Vein endothelial cell (primary cell): ENCODE data around the gene SRSF2. TPM values are rescaled to one million over a fixed set of nuclear protein-coding genes. Genes with fewer than 3 reads are reported as not detected.

Experiments
- small RNA-seq: library from RNA; depleted of rRNA; stranded (forward); fragments of <200 nt; gene quantifications from one replicate; pipeline ENCODE3, GENCODE V24; 2012
- total RNA-seq: library from RNA; depleted of rRNA; stranded (reverse); fragments of >200 nt; gene quantifications from 2 replicates; pipeline ENCODE4 v1.2.3, GENCODE V29; 2012

Gene SRSF2
- 187 and 236 TPM in 2 replicates for total RNA-seq

GRCh38 chr17:76737082-76737675, at the start of gene SRSF2:
SRSF2 (minus strand) TSS chr17:76737331; CDS start chr17:76737160, 171 bp downstream.

GRCh38 chr17:76737676-76738467, 741 bp upstream of the SRSF2 start, which contains the start of gene MFSD11:
MFSD11 (plus strand) TSS chr17:76738119; CDS start chr17:76738353, 234 bp downstream.

GRCh38 chr17:76726776-76727718, 10.1 kb downstream of the SRSF2 start, which contains the start of gene METTL23:
METTL23 (plus strand) TSS chr17:76726839; CDS start chr17:76729711, 2,872 bp downstream.

GRCh38 chr17:76726231-76726775, 10.8 kb downstream of the SRSF2 start, which contains the start of gene JMJD6:
JMJD6 (minus strand) TSS chr17:76726606; CDS start chr17:76726475, 131 bp downstream.

GRCh38 chr17:76710863-76711611, 26.1 kb downstream of the SRSF2 start, which contains the start of gene MXRA7:
MXRA7 (minus strand) TSS chr17:76710965; CDS start chr17:76710946, 19 bp downstream.

Small RNA genes lying within 50 kb of the gene (small RNA-seq; reads per million reads assigned to genes)
- not detected for gene AC005837.3
- not detected for gene RF02271
- gene RNU6-97P, result not detected
- 0.13 reads per million for gene RNY4P36

Other genes with a start within 250 kb of the SRSF2 start
- 18.0 and 29.7 TPM in 2 replicates for gene RHBDF2, start 235.9 kb downstream of the SRSF2 start, total RNA-seq
- 0.38 and 0.65 TPM in 2 replicates for gene CYGB, start 199.6 kb downstream of the SRSF2 start, total RNA-seq
- under 0.01 TPM in 1 of 2 replicates, not detected in the other for gene PRCD, start 197.3 kb downstream of the SRSF2 start, total RNA-seq
- gene ST6GALNAC2, start 151.5 kb downstream of the SRSF2 start, total RNA-seq, result under 0.01 and 0.10 TPM in 2 replicates
- not detected in 2 replicates for gene ST6GALNAC1, start 93.6 kb downstream of the SRSF2 start, total RNA-seq
- 142 and 166 TPM in 2 replicates for gene MXRA7, start 26.4 kb downstream of the SRSF2 start, total RNA-seq
- gene JMJD6, start 10.7 kb downstream of the SRSF2 start, total RNA-seq, result 14.0 and 19.0 TPM in 2 replicates
- gene METTL23, start 10.5 kb downstream of the SRSF2 start, total RNA-seq, result 19.9 and 22.9 TPM in 2 replicates
- gene MFSD11, start 788 bp upstream of the SRSF2 start, total RNA-seq, result 27.8 and 36.5 TPM in 2 replicates
- 2.0 and 2.2 TPM in 2 replicates for gene MGAT5B, start 131.1 kb upstream of the SRSF2 start, total RNA-seq